Stimulated activated effector memory CD8-positive, alpha-beta T cell treated with anti-CD3 and anti-CD28 coated beads, Interleukin-12 subunit alpha, Interleukin-12 subunit beta, amount 100 ng/mL, for 72 hours (primary cell): ENCODE results near the gene ANKRD36.
"Not testable (repeated sequence)": the region's sequence is repeated elsewhere in the genome, so short reads cannot be mapped to it uniquely, and the experiment has no call there.

Experiments used
- ATAC-seq: fragments of 150-1000 bp; cut with Tn5 transposase; 2 replicates; pipeline ENCODE4 v1.10.0; 2021
- DNase-seq, 2 donors: peaks; one replicate each; pipeline ENCODE4 v3.0.0; 2021 to 2022; ENCODE audit warnings: low spot score in 2 of 2
- H3K27ac Mint-ChIP-seq: one replicate; pipeline ENCODE4 v1.8.0; 2022; ENCODE audit warnings: mild to moderate bottlenecking, mixed read lengths
- H3K36me3 Mint-ChIP-seq: one replicate; pipeline ENCODE4 v1.8.0; 2022; ENCODE audit warnings: mild to moderate bottlenecking, mixed read lengths
- H3K4me1 Mint-ChIP-seq: one replicate; pipeline ENCODE4 v1.8.0; 2022; ENCODE audit warnings: mixed read lengths
- H3K4me3 Mint-ChIP-seq: one replicate; pipeline ENCODE4 v1.8.0; 2022; ENCODE audit warnings: mild to moderate bottlenecking, mixed read lengths
- H3K9me3 Mint-ChIP-seq: one replicate; pipeline ENCODE4 v1.8.0; 2022; ENCODE audit warnings: mixed read lengths

The ANKRD36 gene

GRCh38 chr2:97094772-97095611 lies 18.0 kb upstream of the ANKRD36 start, which contains the start of gene FAHD2B:
Gene FAHD2B, minus strand, starts transcription at chr2:97094882. Its CDS starts 3,176 bp downstream, at chr2:97091706.
- DNase-seq (peak; percentile 58 to 81), ATAC-seq (peak; percentile 97)
- Mint-ChIP-seq H3K4me3 (peak within 1 kb of the TSS; percentile 70), H3K27ac (peak within 1 kb of the TSS; percentile 86)
- H3K36me3 Mint-ChIP-seq, H3K9me3 Mint-ChIP-seq, H3K4me1 Mint-ChIP-seq: not testable (repeated sequence)

- ATAC-seq (no peak), DNase-seq (no peak)
- Mint-ChIP-seq H3K36me3 (no peaks in the 10 kb centered on the region), H3K4me3 (peak overlapping the region; percentile 70), H3K4me1 (peaks cover 6% of the 10 kb centered on the region), H3K27ac (peak overlapping the region; percentile 86), H3K9me3 (no peaks in the 10 kb centered on the region)
These were observed 17.3 kb upstream of the ANKRD36 start for GRCh38 chr2:97095661-97096060.

GRCh38 chr2:97098786-97099372 lies 14.1 kb upstream of the ANKRD36 start:
- DNase-seq, H3K4me1 Mint-ChIP-seq, H3K27ac Mint-ChIP-seq, H3K9me3 Mint-ChIP-seq, H3K36me3 Mint-ChIP-seq, H3K4me3 Mint-ChIP-seq, ATAC-seq: not testable (repeated sequence)

GRCh38 chr2:97106878-97107277 lies 6.1 kb upstream of the ANKRD36 start:
- not testable (repeated sequence) for H3K36me3 Mint-ChIP-seq, H3K4me3 Mint-ChIP-seq, ATAC-seq, H3K9me3 Mint-ChIP-seq, DNase-seq, H3K27ac Mint-ChIP-seq, H3K4me1 Mint-ChIP-seq

GRCh38 chr2:97111246-97111645 lies 1.7 kb upstream of the ANKRD36 start:
- H3K27ac Mint-ChIP-seq, H3K36me3 Mint-ChIP-seq, DNase-seq, H3K4me3 Mint-ChIP-seq, H3K4me1 Mint-ChIP-seq, H3K9me3 Mint-ChIP-seq, ATAC-seq: not testable (repeated sequence)

- DNase-seq (peak; percentile 42 to 76), ATAC-seq (peak; percentile 72)
- H3K36me3 Mint-ChIP-seq, H3K9me3 Mint-ChIP-seq, H3K4me1 Mint-ChIP-seq: not testable (repeated sequence)
- Mint-ChIP-seq H3K27ac (peak overlapping the region; percentile 98), H3K4me3 (peak overlapping the region; percentile 98)
These were observed 468 bp upstream of the ANKRD36 start for GRCh38 chr2:97112320-97113049.

- H3K4me1 Mint-ChIP-seq, H3K9me3 Mint-ChIP-seq, H3K36me3 Mint-ChIP-seq, DNase-seq, ATAC-seq: not testable (repeated sequence)
- H3K27ac Mint-ChIP-seq: peak overlapping the region; percentile 98
- peak overlapping the region; percentile 98 for H3K4me3 Mint-ChIP-seq
These were observed 916 bp downstream of the ANKRD36 start for GRCh38 chr2:97113882-97114255.

- peaks cover 21% of the 10 kb centered on the region for H3K36me3 Mint-ChIP-seq
- not testable (repeated sequence) for H3K27ac Mint-ChIP-seq, H3K4me3 Mint-ChIP-seq, H3K9me3 Mint-ChIP-seq, ATAC-seq, DNase-seq, H3K4me1 Mint-ChIP-seq
These were observed 16.1 kb downstream of the ANKRD36 start for GRCh38 chr2:97129090-97129489.

- not testable (repeated sequence) for H3K4me3 Mint-ChIP-seq, H3K4me1 Mint-ChIP-seq, ATAC-seq, H3K27ac Mint-ChIP-seq, DNase-seq, H3K9me3 Mint-ChIP-seq
- H3K36me3 Mint-ChIP-seq: peaks cover 30% of the 10 kb centered on the region
These were observed 31.1 kb downstream of the ANKRD36 start for GRCh38 chr2:97144016-97144415.

GRCh38 chr2:97166548-97166947 lies 53.6 kb downstream of the ANKRD36 start:
- H3K36me3 Mint-ChIP-seq: peaks cover 53% of the 10 kb centered on the region
- H3K27ac Mint-ChIP-seq, DNase-seq, ATAC-seq, H3K9me3 Mint-ChIP-seq, H3K4me3 Mint-ChIP-seq, H3K4me1 Mint-ChIP-seq: not testable (repeated sequence)

GRCh38 chr2:97167938-97168337 lies 55.0 kb downstream of the ANKRD36 start:
- H3K27ac Mint-ChIP-seq, H3K4me1 Mint-ChIP-seq: not testable (repeated sequence)
- H3K36me3 Mint-ChIP-seq: peaks cover 45% of the 10 kb centered on the region

GRCh38 chr2:97168583-97168982 lies 55.6 kb downstream of the ANKRD36 start:
- not testable (repeated sequence) for H3K4me3 Mint-ChIP-seq, ATAC-seq, H3K9me3 Mint-ChIP-seq, DNase-seq, H3K4me1 Mint-ChIP-seq, H3K27ac Mint-ChIP-seq
- peaks cover 39% of the 10 kb centered on the region for H3K36me3 Mint-ChIP-seq

More at GRCh38 chr2:97167938-97168337, 55.0 kb downstream of the ANKRD36 start:
- H3K9me3 Mint-ChIP-seq, ATAC-seq, DNase-seq, H3K4me3 Mint-ChIP-seq: not testable (repeated sequence)

- not testable (repeated sequence) for H3K4me1 Mint-ChIP-seq, H3K4me3 Mint-ChIP-seq, DNase-seq, H3K9me3 Mint-ChIP-seq, ATAC-seq, H3K27ac Mint-ChIP-seq
- H3K36me3 Mint-ChIP-seq: peaks cover 36% of the 10 kb centered on the region
These were observed 67.4 kb downstream of the ANKRD36 start for GRCh38 chr2:97180391-97180790.

GRCh38 chr2:97195349-97195748 lies 82.4 kb downstream of the ANKRD36 start:
- not testable (repeated sequence) for ATAC-seq, DNase-seq, H3K27ac Mint-ChIP-seq, H3K4me3 Mint-ChIP-seq, H3K9me3 Mint-ChIP-seq, H3K4me1 Mint-ChIP-seq
- peaks cover 22% of the 10 kb centered on the region for H3K36me3 Mint-ChIP-seq

GRCh38 chr2:97197251-97197650 lies 84.3 kb downstream of the ANKRD36 start:
- DNase-seq, H3K27ac Mint-ChIP-seq, H3K36me3 Mint-ChIP-seq, H3K9me3 Mint-ChIP-seq, ATAC-seq, H3K4me1 Mint-ChIP-seq, H3K4me3 Mint-ChIP-seq: not testable (repeated sequence)
